Fibroblast of skin of right quadriceps (primary cell): ENCODE results near the gene CRYBA4.

Source experiments
- DNase-seq: peaks from one replicate; pipeline ENCODE4 v3.0.0-alpha.2; 2013

The CRYBA4 gene

GRCh38 chr22:26662160-26662559 lies 40.4 kb downstream of the CRYBA4 start:
- no peak for DNase-seq

GRCh38 chr22:26663374-26663923 lies 41.7 kb downstream of the CRYBA4 start:
- no peak for DNase-seq

GRCh38 chr22:26665813-26666231 lies 44.1 kb downstream of the CRYBA4 start:
- DNase-seq, result peak; percentile 65

- no peak for DNase-seq
These were observed 45.4 kb downstream of the CRYBA4 start for GRCh38 chr22:26667140-26667539.

- peak; percentile 47 for DNase-seq
These were observed 47.3 kb downstream of the CRYBA4 start for GRCh38 chr22:26669060-26669481.

GRCh38 chr22:26670459-26670858 lies 48.7 kb downstream of the CRYBA4 start:
- no peak for DNase-seq

GRCh38 chr22:26671317-26672059 lies 49.7 kb downstream of the CRYBA4 start:
- no peak for DNase-seq

- no peak for DNase-seq
These were observed 50.3 kb downstream of the CRYBA4 start for GRCh38 chr22:26672060-26672471.

GRCh38 chr22:26672590-26673468 lies 51.1 kb downstream of the CRYBA4 start:
- DNase-seq, result peak; percentile 97

GRCh38 chr22:26673486-26673885 lies 51.7 kb downstream of the CRYBA4 start:
- peak; percentile 20 for DNase-seq

- DNase-seq, result no peak
These were observed 52.7 kb downstream of the CRYBA4 start for GRCh38 chr22:26674211-26675190.

- no peak for DNase-seq
These were observed 54.0 kb downstream of the CRYBA4 start for GRCh38 chr22:26675687-26676268.

- DNase-seq, result no peak
These were observed 55.5 kb downstream of the CRYBA4 start for GRCh38 chr22:26677217-26677616.

GRCh38 chr22:26679003-26679629 lies 57.4 kb downstream of the CRYBA4 start:
- DNase-seq, result peak; percentile 82
